ENCODE measurements around the gene SAMSN1.

SAMSN1 gene

DNA sequence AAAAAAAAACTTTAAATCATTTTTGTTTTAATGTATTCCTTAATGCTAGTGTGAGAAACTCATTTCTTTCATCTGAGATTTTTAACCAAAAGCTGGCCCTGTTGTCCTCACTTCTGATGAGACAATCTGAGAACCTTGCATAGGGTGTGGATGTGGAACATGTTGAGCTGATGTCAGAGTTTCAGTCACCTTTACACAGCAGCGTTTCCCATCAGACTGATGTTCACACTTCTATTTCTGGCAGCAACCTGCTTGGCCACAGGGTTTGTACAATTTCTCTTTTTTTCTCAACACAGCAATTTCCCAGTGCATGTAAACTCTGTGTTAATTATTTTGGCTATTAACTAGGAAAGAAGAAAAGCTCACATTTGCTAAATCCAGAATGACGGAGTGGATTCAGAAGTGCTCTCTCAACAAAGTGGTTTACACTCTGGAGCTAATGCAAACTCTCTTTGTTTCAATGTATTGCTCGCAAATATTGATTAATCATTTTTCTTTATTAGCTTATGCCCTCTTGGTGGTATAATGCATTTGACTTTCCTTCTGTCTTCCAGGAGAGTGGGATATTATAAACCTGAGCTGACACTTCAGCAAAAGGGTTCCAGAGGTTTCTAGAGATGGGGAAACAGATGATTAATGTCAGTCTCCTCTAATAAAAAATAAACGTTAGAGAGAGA, 92.6 kb downstream of the SAMSN1 start:
- DNase-seq (ENCODE audit: low read depth, low spot score) = no peak
- TF ChIP-seq, protein P1, sequence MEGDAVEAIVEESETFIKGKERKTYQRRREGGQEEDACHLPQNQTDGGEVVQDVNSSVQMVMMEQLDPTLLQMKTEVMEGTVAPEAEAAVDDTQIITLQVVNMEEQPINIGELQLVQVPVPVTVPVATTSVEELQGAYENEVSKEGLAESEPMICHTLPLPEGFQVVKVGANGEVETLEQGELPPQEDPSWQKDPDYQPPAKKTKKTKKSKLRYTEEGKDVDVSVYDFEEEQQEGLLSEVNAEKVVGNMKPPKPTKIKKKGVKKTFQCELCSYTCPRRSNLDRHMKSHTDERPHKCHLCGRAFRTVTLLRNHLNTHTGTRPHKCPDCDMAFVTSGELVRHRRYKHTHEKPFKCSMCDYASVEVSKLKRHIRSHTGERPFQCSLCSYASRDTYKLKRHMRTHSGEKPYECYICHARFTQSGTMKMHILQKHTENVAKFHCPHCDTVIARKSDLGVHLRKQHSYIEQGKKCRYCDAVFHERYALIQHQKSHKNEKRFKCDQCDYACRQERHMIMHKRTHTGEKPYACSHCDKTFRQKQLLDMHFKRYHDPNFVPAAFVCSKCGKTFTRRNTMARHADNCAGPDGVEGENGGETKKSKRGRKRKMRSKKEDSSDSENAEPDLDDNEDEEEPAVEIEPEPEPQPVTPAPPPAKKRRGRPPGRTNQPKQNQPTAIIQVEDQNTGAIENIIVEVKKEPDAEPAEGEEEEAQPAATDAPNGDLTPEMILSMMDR (IDR thresholded peaks at IDR 0.05; ENCODE audit: low read depth, low read length) = no peak
- in situ Hi-C loops (cut with HindIII; ENCODE audit: low sequenced_read_pairs) = no loop called here
- H3K4me3 ChIP-seq (ENCODE audit: low read depth, low read length) = no peak overlapping the region

DNA sequence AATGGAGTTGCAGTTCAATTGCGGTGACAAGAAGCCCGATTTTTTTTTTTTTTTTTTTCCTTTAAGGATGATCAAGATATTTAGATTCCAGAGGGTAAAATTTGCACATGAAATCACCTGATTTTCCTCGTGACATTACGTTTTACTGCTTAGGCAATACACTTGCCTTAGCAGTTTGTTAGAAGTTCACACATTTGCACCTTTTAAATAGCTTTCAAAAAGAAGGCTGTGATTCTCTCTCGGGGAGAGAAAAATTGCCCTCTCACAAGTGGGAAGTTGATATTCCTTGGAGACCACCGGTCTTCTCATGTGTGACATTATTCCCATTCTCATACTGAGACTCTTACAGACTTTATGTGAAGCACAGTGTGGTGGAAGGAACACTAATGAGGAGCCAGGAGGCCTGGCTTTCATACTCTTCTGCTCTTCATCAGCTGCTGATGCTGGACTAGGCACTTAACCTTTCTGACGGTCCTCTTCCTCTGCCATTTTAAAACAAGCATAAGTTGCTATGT, 93.3 kb downstream of the SAMSN1 start:
- DNase-seq (ENCODE audit: low read depth, low spot score) = no peak
- in situ Hi-C loops (cut with HindIII; ENCODE audit: low sequenced_read_pairs) = no loop called here
- TF ChIP-seq, protein P1 (IDR thresholded peaks at IDR 0.05; ENCODE audit: low read depth, low read length) = no peak
- H3K4me3 ChIP-seq (ENCODE audit: low read depth, low read length) = no peak overlapping the region

DNA sequence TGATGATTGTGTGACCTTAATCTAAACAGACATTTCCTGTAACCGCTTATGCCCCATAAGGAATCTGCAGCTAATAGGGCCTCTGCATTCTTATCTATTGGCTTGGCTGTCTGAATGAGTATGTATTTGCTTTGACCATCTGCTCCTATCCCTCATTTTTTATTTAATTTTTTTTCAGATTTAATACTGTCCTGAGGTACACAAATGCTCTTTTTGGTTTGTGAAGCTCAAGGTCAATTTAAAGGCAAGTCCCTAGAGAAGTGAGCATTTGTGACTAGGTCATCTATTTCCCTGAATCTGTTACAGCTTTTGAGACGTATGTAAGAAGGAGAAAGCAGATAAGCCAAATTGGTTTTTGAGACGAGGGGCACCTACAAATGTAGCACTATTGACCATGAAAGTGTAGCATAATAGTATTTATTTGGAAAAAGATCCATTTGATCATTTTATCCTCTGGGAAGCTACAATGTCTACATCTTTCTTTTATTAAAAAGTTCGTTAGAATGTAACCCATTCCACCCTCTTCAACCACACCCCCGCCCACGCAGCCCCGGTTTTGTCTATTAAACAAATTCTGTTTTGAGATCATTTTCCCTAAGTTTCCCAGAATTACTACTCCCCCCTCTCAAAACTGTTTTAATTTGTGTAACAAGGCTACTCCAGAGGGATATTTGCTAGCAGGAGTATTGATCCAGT, 93.9 kb downstream of the SAMSN1 start:
- in situ Hi-C loops (cut with HindIII; ENCODE audit: low sequenced_read_pairs) = no loop called here

DNA sequence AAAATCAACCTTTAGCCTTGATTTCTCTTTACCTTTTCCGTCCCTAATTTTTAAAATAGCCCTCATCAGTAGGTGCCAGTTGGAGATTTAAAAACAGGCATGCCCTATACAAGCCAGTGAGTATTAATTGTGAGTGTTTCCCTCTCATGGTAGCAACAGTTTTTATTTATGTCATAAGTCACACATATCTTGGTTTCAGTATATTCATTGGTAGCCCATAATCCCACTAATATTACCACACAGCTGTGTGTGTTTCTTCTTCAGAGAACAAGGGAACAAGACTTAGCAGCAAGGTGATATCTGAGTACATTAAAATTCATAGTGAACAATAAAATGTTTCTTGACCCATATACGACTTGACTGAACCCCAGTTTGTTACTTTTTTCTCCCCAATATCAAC, 94.6 kb downstream of the SAMSN1 start:
- TF ChIP-seq, protein P1 (IDR thresholded peaks at IDR 0.05; ENCODE audit: low read depth, low read length) = no peak
- in situ Hi-C loops (cut with HindIII; ENCODE audit: low sequenced_read_pairs) = no loop called here
- DNase-seq (ENCODE audit: low read depth, low spot score) = no peak
- no peak overlapping the region for H3K4me3 ChIP-seq (ENCODE audit: low read depth, low read length)

More for the DNA sequence above, 93.9 kb downstream of the SAMSN1 start:
- DNase-seq (ENCODE audit: low read depth, low spot score) = no peak
- TF ChIP-seq, protein P1 (IDR thresholded peaks at IDR 0.05; ENCODE audit: low read depth, low read length) = no peak
- H3K4me3 ChIP-seq (ENCODE audit: low read depth, low read length) = no peak overlapping the region

DNA sequence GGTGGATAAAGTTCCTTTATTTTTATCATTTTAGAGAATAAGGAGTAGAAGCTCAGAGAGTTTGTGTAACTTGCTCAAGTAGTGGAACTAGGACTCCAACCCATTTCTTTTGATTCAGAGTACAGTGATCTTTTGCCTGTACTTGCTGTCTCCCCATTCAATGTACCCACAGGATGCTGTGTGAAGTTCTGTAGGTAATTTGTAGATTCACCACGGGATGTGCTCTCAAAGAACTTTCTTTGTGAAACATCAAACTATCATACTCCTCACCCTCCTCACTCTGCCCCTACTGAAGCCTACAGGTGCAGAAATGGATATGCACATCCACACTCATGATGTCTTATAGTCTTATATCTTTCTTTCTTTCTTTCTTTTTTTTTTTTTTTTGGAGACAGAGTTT, 97.3 kb downstream of the SAMSN1 start:
- in situ Hi-C loops (cut with HindIII; ENCODE audit: low sequenced_read_pairs) = no loop called here
- H3K4me3 ChIP-seq (ENCODE audit: low read depth, low read length) = no peak overlapping the region
- TF ChIP-seq, protein P1 (IDR thresholded peaks at IDR 0.05; ENCODE audit: low read depth, low read length) = no peak
- DNase-seq (ENCODE audit: low read depth, low spot score) = no peak

DNA sequence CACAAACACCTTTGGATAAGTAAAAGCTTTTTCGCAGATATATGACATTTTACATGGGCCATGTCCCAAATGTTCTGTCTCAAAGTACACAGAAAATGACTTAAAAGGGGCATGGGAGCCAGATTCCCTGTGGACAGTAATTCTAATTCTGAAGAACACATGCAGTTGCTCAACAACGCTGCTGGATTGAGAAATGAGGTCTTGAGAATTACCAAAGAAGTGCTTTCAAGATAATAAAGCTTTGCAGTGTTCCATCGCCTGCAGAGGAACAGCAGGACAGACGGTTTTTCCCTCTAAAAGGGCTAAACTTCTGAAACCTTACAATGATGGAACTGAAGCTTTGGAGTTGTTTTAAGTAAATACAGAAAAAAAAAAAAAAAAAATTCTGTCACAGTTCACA, 107.9 kb downstream of the SAMSN1 start:
- TF ChIP-seq, protein P1 (IDR thresholded peaks at IDR 0.05; ENCODE audit: low read depth, low read length) = no peak
- in situ Hi-C loops (cut with HindIII; ENCODE audit: low sequenced_read_pairs) = no loop called here
- no peak for DNase-seq (ENCODE audit: low read depth, low spot score)
- H3K4me3 ChIP-seq (ENCODE audit: low read depth, low read length) = no peak overlapping the region

Measured in astrocyte of the spinal cord (primary cell).